HG03378 (cell line): ENCODE data around the gene ZNF747.
"Not testable (repeated sequence)": the region's sequence is repeated elsewhere in the genome, so short reads cannot be mapped to it uniquely, and the experiment has no call there.

ENCODE experiments used
- ATAC-seq: cut with Tn5 transposase; IDR thresholded peaks from one replicate; pipeline ENCODE4 v1.9.1; 2021; ENCODE audit warnings: mild to moderate bottlenecking, moderate library complexity; ENCODE audit not compliant: unreplicated experiment

ZNF747 gene

DNA sequence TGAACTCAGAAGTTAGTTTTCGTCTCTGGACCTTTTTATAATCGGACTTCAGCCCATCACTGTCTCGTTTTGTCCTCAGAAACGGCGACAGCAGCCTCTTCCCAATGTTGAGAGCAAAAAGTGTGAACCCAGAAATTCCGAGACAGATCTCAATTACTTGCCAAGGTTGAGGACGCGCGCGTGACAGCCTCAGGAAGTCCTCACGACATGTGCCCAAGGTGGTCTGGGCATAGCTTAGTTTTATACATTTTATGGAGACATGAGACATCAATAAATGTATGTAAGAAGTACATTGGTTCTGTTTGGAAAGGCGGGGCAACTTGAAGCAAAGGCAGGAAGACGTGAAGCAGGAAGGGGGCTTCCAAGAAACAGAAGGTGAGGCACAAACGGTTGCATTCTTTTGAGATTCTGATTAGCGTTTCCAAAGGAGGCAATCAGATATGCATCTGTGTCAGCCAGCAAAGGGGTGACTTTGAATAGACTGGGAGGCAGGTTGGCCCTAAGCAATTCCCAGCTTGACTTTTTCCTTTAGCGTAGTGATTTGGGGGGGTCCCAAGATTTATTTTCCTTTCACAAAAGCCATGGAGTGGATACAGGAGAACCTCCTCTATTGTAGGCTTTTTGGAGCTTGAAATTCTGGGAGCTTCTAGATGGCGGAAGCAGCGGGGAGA, 583 bp upstream of the ZNF747 start:
- ATAC-seq, result peak; percentile 8

DNA sequence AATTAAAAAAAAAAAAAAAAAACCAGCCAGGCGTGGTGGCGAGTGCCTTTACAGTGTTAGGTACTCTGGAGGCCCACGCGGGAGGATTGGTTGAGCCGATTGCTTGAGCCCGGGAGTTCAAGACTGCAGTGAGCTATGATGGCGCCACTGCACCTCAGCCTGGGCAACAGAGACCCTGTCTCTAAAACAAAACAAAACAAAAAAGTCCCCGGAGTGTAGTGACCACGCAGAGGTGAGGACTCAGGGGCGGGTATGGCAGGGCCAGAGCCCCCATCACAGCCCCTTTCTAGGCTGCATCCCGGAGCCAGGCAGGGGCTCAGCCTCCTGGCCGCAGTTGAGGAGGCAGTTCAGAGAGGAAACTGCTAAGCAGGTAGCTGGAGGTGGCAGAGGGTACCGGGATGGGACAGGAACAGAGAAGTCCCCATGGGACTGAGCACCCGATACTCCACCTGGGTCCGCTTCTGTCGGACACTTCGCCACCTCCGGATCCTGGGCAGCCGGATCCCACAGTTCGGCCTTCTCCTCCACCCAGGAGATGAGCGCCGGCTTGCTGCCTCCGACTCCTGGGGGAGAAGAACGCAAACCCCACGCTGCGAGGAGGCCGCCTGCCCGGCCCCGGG, 800 bp downstream of the ZNF747 start:
- ATAC-seq, result peak; percentile 17

DNA sequence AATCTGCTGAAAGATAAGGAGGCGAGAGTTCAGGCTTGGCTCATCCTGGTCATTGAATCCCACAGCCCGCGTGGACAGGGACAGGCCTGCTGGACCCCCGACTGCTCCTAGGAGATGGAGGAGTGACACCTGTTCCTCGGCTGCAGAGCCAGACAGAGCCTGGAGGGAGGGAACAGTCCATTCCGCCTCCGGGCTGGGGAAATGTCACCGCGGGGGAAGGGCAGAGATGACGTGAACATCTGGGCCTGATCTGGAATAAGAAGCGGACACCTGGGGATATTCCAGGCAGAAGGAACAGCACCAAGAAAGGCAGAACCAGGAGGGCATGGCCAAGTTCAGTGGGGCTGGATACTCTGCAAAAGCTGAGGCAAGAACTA, 1.5 kb downstream of the ZNF747 start:
- no peak for ATAC-seq

DNA sequence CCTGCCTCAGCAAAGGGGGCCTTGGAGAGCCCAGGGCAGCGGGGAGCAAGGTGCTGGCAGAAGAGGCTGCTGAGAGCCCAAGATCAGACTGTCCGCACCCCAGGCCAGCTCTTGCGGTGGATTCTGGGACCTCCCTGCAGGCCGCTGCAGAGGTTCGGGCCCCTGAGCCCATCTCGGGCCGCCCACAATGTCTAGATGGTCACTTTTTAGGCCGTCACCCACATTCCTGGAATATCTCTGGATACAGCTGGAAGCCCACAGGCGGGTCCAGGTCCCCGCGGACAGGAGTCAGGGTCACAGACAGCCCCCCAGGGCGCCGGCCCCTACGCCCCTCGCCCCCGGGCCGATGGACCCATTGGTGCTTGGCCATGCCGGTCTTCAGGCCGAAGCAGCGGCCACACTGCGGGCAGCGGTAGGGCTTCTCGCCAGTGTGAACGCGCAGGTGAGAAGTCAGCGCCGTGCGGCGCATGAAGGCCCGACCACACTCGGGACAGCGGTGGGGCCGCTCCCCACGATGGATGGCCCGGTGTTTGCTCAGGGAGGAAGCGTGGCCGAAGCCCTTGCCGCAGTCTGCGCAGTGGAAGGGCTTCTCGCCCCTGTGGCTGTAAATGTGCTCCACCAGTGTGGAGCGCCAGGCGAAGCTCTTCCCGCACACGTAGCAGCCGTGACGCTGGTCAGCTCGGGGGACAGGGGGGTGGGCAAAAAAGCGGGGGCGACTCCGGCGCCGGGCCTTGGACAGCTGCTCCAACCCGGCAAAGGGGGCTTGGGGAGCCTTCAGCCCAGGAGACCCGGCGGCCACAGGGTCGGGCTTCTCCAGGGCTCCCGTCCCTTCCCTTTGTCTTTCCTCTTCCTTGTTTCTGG, 2.1 kb downstream of the ZNF747 start:
- ATAC-seq, result no peak

DNA sequence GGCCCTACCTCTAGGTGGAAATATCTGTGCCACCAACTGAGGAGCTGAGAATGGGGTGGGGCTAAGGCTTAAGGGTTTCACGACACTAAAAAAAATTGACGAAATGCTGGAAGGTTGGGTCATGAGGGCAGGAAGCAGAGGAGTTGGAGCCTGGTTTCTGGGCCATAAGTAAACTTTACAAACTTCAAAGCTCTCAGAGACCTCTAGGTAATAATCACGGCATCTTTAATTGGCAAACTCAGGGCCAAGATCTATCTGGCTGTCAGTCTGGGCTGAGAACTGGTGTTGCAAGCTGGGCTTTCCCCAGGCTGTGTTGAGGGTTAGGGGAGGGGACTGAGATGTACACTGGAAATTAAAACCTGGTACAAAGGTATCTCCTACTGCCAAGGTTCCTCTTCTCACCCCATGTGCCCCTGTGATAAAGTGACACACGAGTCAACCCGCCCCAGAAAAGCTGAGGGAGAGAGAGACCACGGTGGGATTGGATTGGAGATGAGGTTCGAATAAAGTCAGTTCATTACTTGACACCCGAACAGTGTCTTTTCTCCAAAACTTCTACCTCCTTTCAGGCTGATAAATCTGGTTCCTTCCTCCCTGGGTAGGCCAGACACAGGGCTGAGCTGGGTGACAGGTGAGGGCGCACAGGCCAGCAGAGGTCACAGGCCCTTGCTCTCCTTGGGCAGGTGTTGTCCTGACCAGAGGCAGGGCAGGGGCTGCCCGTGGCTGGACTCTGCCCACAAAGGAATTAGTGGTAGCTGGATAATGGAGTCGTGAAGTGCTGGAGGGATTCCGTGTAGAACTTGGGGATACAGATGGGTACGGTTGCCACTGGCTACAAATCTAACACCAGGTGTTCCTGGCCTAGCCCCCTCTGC, 4.3 kb downstream of the ZNF747 start:
- no peak for ATAC-seq

DNA sequence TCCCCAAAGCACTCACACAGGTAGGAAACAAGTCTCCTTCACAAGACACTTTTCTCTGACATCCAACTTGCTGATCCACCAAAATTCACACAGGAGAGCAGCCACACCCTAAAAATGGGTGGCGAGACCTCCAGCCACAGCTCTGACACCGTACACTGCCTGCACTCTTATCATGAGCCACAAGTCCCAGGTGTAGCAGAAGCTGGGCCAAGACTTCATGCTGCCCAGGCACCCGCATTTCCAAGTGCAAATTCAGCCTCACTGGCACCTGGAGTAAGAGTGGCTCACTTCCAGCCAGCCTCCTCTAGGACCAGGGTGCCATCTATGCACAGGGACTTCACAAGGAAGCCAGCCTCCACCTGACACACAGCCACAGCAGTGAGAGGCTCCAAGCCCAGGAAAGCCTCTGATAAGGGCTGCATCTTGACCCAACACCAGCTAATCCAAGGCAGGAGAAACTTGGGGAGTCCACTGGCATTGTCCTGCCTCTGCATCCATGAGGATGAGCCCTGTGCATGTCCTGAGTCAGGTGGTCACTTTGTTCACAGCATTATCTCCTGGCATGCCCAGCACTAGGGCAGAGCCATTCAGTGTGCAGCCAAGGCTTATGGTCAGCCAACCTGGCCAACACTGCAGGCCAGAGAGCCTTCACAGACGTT, 5.7 kb downstream of the ZNF747 start:
- no peak for ATAC-seq

DNA sequence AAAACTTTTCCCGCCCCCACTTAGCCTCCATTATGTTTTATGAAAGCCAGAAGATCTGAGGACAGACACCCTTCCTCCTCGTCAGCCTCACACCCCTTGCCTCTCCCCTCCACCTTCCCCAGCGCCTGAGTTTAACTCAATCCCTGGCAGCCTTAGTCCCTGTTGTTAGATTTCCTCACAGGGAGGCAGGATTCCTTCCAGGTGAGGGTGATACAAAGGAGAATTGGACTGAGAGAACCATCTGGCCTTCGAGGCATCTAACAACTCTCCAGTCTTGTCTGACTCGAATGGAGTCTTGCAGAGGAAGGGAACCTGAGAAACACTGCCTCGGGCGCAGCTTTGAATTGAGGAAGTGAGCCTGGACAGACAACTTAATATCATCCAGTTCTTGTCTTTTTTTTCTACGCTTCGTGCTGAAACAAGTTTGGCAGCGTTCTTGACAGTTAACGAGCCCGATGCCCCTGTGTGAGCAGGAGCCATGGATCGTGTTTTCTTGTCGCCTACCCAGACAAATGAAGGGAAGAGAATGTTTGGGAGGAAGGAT, 7.0 kb downstream of the ZNF747 start:
- peak; percentile 23 for ATAC-seq

DNA sequence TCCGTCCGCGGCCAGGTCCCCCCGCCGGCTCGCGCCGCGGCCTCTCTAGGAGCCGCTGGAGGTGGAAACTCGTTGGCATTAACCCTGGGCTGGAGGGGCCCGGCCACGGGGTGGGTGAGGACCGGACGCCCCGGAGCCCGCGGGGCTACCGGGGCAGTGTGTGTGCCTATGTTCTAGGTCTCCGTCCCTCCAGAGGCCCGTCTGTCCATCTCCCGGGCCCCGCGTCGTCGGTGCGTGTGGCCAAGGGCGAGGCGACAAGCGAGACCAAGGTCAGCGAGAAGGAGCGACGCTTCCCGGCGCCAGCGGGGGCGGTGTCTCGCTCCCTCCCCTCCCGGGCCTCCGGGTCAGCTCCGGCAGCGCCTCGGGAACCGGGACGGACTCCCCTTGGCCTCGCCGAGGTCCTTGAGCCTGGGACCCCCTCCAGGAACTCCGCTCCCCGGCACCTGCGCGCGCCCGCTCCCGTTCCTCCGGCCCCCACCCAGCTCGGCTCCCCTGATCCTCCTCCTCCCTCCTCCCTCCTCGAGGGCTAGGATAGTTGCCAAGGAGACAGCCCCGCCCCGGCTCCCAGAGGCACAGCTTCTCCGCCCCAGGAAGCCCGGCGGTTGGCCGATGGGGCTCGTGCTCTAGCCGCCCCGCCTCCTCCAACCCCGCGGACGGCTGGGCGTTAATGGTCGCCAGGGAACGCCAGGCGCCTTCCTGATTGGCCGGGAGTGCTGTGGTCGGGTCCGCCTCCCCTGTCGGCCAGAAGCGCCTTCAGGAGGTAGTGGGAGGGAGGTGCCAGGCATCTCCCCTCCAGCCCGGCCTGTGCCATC, 7.6 kb downstream of the ZNF747 start:
- ATAC-seq, result peak; percentile 66

DNA sequence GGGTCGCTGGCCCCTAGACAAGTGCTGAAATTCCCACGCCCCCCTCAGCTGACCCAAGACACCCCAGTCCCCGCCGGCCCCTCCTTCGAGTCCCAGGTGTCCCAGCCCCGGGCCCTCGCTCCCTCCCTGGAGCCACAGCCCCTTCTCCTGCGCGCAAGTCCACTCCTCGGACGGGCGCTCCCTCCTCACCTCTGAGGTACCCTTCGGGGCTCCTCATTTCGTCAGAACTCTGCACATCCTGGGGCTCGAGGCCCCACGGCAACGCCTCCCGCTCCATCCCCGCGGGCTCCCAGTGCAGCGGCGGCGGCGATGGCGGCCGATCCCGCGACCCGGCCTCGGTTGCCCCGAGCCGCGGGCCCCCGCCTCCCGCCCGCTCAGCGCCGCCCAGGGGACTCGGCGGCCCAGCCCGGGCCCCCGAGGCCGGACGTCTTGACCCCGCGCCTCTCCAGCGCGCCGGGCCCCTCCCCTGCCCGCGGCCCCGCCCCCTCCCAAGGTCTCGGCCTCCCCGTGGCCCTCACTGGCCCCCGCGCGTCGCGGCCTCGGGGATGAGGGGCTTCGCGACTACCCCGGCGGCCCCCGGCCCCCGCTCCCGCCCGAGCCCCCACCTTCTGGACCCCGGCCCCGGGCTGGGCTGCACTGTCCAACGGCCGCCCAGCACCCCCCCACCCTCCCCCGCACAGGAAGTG, 8.4 kb downstream of the ZNF747 start, which contains the start of gene ZNF768:
TSS of gene ZNF768 (minus strand) at position 430 of the 686 bp plus-strand sequence. CDS start at position 277, 153 bp downstream.
- no peak for ATAC-seq

DNA sequence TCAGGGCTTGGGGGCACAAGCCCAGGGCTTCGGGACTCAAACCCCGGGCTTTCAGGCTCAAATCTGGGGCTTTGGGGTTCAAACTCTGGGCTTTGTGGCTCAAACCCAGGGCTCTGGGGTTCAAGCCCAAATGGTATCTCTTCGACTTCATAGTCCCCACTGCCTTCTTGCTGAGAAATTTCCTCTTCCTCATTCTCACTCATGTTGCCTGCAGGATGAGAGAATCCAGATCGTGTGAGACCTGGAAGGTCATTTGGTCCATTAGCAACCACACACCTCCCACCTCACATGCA, 8.9 kb downstream of the ZNF747 start:
- ATAC-seq, result no peak

DNA sequence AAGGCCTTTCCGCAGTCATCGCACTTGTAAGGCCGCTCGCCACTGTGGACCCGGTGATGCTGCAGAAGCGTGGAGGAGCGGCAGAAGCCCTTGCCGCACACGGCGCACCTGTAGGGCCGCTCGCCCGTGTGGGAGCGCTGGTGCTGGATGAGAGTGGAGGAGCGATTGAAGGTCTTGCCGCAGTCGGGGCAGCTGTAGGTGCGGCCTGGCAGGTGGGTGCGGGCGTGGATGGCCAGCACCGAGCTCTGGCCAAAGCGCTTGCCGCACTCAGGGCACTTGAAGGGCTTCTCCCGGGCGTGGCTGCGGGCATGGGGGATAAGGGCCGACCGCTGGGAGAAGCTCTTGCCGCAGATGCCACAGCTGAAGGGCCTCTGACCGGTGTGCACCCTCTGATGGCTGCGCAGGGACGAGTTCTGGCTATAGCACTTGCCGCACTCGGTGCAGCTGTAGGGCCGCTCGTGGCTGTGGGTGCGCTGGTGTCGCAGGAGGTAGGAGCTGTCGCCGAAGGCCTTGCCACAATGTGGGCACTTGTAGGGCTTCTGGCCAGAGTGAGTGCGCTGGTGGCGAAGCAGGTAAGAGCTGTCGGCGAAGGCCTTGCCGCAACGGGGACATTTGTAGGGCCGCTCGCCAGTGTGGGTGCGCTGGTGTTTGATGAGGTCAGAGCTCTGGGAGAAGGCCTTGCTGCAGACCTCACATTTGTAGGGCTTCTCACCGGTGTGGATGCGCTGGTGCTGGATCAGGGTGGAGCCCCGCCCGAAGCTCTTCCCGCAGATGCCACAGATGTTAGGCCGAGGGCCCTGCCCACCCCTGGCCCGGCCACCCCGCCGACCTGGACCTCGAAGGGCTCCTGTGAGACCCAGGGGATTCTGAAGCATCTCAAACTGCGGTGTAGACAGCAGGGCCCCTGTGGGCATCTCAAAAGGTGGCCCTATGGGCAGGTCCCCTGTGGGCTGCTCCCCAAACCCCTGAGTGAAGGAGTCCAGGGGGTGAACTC, 9.8 kb downstream of the ZNF747 start:
- ATAC-seq, result no peak

DNA sequence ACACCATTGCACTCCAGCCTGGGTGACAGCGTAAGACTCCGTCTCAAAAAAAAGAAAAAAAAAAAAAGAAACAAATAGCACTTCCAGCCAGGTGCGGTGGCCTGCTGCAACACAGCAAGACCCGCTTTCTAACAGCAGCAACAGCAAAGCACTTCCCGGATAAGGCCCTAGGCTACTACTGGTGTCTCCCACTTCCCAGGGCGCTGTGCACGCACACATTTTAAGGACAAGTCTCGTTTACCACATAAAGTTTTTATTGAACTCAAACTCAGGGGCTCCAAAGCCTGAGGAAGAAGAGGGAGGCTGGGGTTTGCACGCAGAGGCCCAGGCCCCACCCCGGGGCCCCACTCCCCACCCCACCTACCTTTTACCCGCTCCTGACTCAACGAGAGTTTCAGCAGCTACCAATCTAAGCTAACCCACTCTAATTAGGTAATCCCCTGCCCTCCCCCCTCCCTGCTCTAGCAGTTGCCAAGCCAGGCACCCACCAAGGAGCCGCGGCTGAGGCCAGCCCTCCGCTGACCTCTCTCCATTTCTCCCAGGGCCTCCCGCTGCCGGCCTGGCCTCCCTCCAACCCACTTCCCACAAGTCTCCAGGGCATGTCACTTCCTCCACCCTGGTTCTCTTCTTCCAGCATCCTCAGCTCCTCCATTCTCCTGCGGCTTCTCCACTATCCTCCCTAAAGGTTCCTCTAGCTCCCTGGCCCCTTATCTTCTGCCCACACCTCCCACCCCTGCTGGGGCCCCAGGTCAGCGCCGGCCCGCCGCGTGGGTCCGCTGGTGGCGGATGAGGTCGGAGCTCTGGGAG, 10.7 kb downstream of the ZNF747 start:
- ATAC-seq, result no peak

DNA sequence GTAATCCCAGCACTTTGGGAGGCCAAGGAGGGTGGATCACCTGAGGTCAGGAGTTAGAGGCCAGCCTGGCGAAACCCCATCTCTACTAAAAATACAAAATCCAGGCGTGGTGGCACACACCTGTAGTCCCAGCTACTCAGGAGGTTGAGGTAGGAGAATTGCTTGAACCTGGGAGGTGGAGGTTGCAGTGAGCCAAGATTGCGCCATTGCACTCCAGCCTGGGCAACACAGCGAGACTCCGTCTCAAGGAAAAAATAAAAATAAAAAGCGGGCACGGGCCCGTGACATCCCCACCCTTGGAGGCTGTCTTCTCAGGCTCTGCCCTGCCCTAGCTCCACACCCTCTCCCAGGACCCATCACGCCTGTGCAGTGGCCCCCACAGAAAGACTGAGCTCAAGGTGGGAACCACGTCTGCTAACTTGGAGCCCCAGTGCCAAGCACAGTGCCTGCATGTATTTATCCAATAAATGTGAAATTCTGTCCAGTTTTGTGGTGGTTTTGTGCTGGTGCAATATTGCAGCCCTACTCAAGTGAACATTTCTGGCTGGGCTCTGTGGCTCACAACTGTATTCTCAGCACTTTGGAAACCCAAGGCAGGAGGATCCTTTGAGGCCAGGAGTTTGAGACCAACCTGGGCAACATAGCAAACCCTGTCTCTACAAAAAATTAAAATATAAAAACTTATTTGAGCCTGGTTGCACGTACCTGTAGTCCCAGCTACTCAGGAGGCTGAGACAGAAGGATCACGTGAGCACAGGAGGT, 11.8 kb downstream of the ZNF747 start:
- not testable (repeated sequence) for ATAC-seq

DNA sequence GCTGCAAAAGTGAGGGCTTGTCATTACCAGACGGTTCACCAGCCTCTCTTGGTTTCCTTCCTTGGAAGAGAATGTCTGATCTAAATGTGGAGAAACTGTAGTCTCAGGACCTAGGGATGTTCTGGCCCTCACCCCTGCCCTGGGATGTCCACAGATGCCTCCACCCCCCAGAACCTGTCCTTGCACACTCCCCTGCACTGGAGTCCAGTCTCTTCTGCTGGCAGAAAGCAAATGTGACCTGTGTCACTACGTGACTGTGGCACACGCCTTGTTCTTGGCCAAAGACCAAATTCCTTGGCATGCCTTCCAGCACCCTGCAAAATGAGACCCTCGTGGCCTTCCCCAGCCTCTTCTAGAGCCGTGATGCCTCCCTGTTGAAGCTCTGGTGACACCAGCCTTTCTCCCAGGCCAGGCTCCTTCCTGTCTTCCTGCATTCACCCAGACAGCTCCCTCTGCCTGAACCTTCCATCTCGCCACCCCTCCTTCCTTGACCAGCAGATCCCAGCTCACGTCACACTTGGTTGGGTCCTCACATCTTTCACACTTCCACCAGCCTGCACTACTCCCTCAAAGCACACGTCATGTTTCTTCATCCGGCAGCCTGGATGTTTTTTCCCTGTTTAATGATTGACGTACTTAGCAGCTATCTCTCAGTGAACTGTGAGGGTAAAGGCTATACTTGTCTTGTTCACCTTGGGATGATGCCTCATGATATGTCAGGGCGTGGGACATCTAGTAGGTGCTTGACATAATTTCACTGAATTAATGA, 12.6 kb downstream of the ZNF747 start:
- no peak for ATAC-seq

DNA sequence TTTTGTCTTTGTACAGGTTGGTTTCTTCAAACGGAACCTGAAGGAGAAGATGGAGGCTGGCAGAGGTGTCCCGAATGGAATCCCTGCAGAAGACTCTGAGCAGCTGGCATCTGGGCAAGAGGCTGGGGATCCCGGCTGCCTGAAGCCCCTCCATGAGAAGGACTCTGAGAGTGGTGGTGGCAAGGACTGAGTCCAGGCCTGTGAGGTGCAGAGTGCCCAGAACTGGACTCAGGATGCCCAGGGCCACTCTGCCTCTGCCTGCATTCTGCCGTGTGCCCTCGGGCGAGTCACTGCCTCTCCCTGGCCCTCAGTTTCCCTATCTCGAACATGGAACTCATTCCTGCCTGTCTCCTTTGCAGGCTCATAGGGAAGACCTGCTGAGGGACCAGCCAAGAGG, 13.2 kb downstream of the ZNF747 start:
- ATAC-seq, result no peak
